Vagina (tissue), 2 donors: ENCODE data around the gene MYO1H.

Experiments
- CTCF ChIP-seq, 3 experiments: fragments of 450-650 bp in 2 of 3; fragments of 200-600 bp in 1 of 3; sonication (generic) in 1 of 3; IDR thresholded peaks; one replicate each; pipeline ENCODE4 v1.5.1; 2017 to 2019; ENCODE audit warnings: antibody characterized with exemption in 3 of 3, mild to moderate bottlenecking in 2 of 3, moderate library complexity in 2 of 3
- POLR2A ChIP-seq, 2 donors: fragments of 450-650 bp; IDR thresholded peaks; one replicate each; pipeline ENCODE4 v1.6.1; 2017; ENCODE audit warnings: antibody characterized with exemption in 2 of 2, mild to moderate bottlenecking in 2 of 2, moderate library complexity in 2 of 2
- POLR2AphosphoS5 ChIP-seq, 2 donors: sonication (generic); formaldehyde crosslinking; IDR thresholded peaks; one replicate each; pipeline ENCODE4 v1.9.0; 2017; ENCODE audit warnings: antibody characterized with exemption in 2 of 2, mild to moderate bottlenecking in 2 of 2, low read depth in 1 of 2; ENCODE audit not compliant: insufficient read depth in 1 of 2

GRCh38 chr12:109393437-109394345, 46.0 kb downstream of the MYO1H start:
- TF ChIP-seq CTCF (IDR thresholded peaks at IDR 0.05) (peak; percentile 38 to 54 (median 47)), POLR2A (IDR thresholded peaks at IDR 0.05) (no peak), POLR2AphosphoS5 (IDR thresholded peaks at IDR 0.05; ENCODE audit: insufficient read depth in 1 of 2, low read depth in 1 of 2) (no peak)
